ENCODE results near the gene CWC22.
"Not testable (repeated sequence)": the region's sequence is repeated elsewhere in the genome, so short reads cannot be mapped to it uniquely, and the experiment has no call there.

The CWC22 gene

DNA sequence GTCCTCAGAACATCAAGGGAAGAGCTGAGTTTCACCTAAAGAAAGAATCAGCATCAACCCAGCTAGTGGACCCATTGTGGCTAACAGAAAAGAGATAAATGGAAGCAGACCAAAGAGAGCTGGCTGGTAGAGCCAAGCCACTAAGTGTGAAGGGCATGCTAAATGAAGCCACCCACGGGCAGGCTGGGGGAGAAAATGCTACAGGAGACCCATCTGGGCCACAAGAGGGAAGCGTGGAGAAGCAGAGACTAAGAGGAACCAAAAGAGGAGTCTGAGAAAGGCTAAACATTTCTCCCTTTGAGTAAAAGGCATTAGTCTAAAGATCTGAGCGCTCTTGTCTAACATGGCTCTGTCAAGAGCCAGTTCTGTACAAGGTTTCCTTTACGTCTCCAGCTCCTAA, 15.8 kb downstream of the CWC22 start:
- peak; percentile 24 to 27 for DNase-seq
- TF ChIP-seq GATA1 (IDR thresholded peaks at IDR 0.05; ENCODE audit: low read depth, low read length), result no peak
- no peak for TF ChIP-seq POLR2A (IDR thresholded peaks at IDR 0.05; ENCODE audit: low read length)

DNA sequence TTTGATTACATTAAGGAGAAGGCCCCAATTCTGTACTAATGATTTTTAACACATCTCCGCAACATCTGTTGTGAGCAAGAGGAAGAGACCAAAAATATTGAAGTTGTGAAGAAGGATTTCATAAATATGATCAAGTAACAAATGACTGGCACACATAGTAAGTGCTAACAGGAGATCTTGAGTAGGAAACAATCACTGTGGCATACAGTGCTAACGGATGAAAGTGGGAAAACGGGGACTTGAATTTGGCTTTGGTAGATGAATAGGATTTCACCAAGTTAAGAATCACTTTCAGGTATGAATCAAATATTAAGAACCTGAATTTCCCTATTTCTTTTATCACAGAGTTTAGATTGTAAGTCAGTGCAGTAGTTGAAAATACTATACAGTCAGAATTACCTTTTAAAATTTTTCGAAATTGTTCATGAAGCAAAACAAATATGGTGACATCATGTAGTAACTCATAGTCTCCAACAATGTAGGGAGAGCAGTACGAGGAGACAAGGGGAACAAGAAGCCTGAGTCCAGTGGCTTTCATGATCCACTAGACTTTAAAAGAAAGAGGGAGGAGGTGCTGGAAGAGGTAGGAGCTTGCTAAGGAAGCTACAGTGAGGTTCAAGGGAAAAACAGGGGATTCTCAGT, 16.3 kb downstream of the CWC22 start:
- TF ChIP-seq POLR2A (IDR thresholded peaks at IDR 0.05; ENCODE audit: low read length), result no peak
- no peak for TF ChIP-seq GATA1 (IDR thresholded peaks at IDR 0.05; ENCODE audit: low read depth, low read length)
- DNase-seq, result no peak

DNA sequence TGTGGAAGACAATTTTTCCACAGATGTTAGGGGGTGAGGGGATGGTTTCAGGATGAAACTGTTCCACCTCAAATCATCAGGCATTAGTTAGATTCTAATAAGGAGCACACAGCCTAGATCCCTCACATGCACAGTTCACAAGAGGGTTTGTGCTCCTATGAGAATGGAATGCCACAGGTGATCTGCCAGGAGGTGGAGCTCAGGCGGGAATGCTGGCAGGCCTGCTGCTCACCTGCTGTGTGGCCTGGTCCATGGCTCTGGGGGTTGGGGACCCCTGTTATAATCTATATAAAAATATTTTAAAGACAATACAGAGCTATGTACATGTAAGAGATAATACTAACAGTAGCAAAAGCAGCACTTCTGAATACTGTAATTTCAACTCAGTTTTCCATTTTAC, 19.2 kb downstream of the CWC22 start:
- no peak for TF ChIP-seq GATA1 (IDR thresholded peaks at IDR 0.05; ENCODE audit: low read depth, low read length)
- TF ChIP-seq POLR2A (IDR thresholded peaks at IDR 0.05; ENCODE audit: low read length), result no peak
- no peak for DNase-seq

DNA sequence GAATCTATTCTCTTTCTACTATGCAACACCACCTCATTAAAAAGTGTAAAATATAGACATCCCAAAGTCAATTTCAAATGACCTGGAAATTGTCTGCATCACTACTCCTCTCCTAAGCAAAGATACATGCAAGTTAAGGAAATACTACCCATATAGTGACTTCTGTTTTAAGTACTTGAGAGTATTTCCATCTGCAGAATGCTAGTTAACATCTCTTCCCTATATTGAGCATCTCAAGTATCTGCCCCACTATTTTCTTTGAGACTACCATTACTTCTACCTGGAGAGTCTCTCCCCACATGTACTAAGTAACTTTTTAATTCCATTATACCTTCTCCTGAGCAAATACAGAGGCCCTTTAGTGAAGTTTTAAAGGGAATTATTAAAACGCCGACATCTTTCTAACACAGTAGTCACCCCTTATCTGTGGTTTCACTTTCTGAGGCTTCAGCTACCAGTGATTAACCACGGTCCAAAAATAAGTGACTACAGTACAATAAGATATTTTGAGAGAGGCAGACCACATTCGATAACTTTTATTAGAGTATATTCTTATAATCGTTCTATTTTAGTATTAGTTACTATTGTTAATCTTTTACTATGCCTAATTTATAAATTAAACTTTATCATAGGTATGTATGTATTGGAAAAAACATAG, 21.8 kb downstream of the CWC22 start:
- no peak for TF ChIP-seq POLR2A (IDR thresholded peaks at IDR 0.05; ENCODE audit: low read length)
- TF ChIP-seq GATA1 (IDR thresholded peaks at IDR 0.05; ENCODE audit: low read depth, low read length), result no peak
- DNase-seq, result peak; percentile 22 to 36

DNA sequence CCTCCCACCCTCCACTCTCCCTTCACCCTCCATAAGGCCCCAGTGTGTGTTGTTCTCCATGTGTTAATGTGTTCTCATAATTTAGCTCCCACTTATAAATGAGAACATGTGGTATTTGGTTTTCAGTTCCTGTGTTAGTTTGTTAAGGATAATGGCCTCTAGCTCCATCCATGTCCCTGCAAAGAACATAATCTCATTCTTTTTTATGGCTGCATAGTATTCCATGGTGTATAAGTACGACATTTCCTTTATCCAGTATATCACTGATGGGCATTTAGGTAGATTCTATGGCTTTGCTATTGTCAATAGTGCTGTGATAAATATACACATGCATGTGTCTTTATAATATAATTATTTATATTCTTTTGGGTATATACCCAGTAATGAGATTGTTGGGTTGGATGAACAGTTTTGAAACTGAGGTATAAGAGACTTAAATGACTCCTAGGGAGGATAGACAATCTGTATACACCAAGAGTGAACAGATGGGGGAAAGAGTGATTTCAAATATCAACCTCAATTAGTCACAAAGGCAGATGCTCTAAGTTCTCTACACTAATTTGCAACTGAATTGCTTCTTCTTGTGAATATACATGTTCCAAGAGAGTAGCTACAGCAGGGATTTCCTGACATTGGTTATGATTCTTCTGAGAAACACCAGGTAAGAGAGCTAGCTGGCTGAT, 23.7 kb downstream of the CWC22 start:
- DNase-seq, result no peak
- TF ChIP-seq POLR2A (IDR thresholded peaks at IDR 0.05; ENCODE audit: low read length), result no peak
- TF ChIP-seq GATA1 (IDR thresholded peaks at IDR 0.05; ENCODE audit: low read depth, low read length), result no peak

DNA sequence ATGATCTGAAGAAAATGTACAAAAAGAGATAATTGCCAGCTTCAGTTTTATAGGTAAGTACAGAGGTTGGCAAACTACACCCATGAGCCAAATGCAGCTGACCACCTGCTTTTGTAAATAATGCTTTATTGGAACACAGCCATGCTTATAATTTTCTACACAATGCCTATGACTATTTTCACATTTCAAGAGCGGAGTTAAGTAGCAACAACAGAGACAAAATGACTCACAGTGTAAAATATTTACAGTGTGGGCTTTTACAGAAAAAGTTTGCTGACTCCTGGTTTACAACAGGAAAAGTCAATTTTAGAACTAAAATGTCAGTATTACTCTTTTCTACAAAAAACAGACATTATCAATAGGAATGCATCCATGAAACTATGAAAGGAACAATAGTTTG, 26.0 kb downstream of the CWC22 start:
- TF ChIP-seq POLR2A (IDR thresholded peaks at IDR 0.05; ENCODE audit: low read length) (no peak), GATA1 (IDR thresholded peaks at IDR 0.05; ENCODE audit: low read depth, low read length) (no peak)
- DNase-seq, result no peak

DNA sequence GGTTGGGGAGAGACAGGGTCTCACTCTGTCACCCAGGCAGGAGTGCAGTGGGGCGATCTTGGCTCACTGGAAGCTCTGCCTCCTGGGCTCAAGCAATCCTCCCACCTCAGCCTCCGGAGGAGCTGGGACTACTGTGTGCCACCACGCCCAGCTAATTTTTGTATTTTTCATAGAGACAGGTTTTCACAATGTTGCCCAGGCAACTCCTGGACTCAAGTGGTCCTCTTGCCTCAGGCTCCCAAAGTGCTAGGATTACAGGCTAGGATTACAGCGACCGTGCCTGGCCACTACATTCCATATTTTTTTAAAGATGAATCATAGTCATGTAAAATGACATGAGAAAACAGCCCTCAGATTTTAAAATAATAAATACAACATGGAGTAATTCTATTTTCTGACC, 32.3 kb downstream of the CWC22 start:
- DNase-seq, result no peak
- TF ChIP-seq POLR2A (IDR thresholded peaks at IDR 0.05; ENCODE audit: low read length) (no peak), GATA1 (IDR thresholded peaks at IDR 0.05; ENCODE audit: low read depth, low read length) (no peak)

DNA sequence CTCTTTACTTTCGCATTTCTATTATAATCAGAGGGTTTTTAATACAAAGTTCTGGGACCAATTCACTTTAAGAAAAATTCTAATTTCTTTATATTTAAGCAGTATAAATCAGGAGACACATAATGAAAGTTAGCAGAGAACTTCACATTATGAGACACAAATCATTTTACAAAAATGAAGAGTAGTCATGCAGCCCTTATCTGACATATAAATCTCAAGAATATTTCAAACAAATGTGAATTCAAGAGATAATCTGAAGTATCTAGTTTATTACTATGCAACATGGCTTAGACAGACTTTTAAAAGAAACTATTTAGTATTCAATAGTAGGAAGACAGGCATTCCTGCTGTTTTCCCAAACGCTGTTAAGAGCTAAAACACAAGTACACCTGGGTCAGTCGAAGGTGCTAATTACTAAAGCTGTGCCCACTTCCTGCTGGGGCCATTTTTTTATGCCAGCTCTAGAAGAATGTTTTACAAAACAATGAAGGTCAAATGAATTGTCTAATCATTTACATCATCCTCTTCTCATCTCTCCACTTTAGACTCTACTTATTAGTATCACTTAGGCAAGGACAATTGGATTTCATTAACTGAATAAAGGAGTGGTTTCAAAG, 40.2 kb downstream of the CWC22 start:
- TF ChIP-seq POLR2A (IDR thresholded peaks at IDR 0.05; ENCODE audit: low read length), result no peak
- no peak for TF ChIP-seq GATA1 (IDR thresholded peaks at IDR 0.05; ENCODE audit: low read depth, low read length)
- DNase-seq, result no peak

DNA sequence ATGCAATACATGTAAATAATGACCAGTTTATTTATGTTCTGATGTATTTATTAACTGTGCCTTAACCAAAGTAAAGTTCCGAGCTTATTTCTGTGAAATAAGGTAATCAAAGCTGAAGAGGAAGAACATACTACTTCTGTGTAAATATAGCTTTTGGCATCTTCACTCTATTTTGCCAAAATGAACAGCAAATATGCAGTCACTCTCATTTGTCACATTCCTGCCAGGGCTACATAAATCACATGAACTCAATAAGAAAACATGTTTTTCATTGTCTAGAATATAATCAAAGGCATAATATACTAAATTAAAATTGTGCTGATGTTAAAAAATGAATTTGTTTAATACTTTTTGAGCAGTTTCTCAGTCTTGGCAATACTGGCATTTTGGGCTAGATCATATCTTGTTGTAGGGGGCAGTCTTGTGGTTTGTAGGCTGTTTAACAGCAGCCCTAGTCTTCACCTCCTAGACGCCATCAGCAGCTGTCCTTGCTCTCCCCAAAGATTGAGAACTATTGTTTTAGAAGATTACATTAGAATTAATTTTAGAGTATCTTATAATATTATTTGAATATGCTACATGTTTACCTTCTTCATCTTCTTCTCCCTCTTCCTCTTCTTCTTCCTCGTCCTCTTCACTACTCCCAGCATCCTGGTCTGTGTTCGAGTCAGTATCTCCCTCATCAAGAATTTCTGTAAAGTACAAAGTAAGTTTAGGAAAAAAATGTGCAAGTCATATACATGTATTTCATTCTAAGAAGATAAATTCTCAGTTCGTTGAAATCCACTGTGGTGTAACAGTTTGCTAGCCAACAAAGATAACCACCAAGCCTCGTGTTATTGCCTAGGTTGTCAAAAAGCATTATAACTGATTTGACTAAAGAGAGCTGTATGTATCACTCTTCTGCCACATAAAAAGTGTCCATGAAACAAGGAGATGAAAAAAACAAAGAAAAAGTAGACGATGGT, 41.5 kb downstream of the CWC22 start:
- peak; percentile 33 to 40 for DNase-seq
- TF ChIP-seq GATA1 (IDR thresholded peaks at IDR 0.05; ENCODE audit: low read depth, low read length) (no peak), POLR2A (IDR thresholded peaks at IDR 0.05; ENCODE audit: low read length) (peak; percentile 44)

DNA sequence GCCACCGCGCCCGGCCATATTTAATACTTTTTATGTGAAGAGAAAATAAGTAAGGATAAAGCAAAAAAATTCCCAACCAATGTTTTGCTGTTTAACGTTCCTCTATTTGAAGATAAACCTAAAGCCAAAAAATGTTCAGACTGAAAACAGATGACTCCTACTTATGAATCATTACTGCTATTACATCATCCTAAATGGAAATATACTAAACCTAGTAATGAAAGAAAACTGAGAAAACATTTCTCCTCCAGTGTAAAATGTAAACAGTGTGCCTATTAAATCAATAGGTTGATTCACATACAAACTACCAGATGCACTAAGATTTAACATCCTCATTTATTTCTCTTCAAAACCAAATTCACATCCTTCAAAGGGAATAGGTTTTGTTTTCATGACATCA, 43.5 kb downstream of the CWC22 start:
- no peak for TF ChIP-seq POLR2A (IDR thresholded peaks at IDR 0.05; ENCODE audit: low read length)
- no peak for TF ChIP-seq GATA1 (IDR thresholded peaks at IDR 0.05; ENCODE audit: low read depth, low read length)
- DNase-seq, result peak in 1 of 2 experiments; percentile 22

DNA sequence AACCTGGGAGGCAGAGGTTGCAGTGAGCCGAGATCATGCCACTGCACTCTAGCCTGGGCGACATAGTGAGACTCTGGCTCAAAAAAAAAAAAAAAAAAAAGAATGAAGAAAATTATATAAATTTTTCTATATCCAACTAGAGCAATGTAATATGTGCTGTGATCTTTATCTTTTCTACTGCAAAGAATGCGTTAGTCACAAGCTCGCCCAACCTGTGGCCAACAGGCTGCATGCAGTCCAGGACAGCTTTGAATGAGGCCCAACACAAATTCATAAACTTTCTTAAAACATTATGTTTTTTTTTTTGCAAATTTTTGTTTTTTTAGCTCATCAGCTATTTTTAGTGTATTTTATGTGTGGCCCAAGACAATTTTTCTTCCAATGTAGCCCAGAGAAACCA, 48.8 kb downstream of the CWC22 start:
- not testable (repeated sequence) for DNase-seq

DNA sequence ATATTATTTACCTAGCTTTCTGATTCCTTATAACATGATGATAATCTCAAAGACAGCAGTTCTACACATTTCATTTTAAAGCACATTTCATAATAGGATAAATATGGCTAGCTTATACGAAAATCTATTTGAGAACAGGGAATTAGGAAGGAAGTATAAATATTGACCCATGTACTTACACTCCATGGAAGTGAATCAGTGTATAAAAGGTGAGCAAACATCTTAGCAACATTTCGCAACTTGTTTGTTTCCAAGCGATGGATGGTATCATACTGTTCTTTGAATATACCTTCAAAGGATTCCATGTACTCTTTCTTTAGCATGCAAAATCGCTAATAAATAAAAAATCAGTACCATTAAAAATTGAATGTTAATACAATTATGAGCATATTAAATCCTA, 53.1 kb downstream of the CWC22 start:
- DNase-seq, result no peak
- no peak for TF ChIP-seq POLR2A (IDR thresholded peaks at IDR 0.05; ENCODE audit: low read length)
- TF ChIP-seq GATA1 (IDR thresholded peaks at IDR 0.05; ENCODE audit: low read depth, low read length), result no peak

DNA sequence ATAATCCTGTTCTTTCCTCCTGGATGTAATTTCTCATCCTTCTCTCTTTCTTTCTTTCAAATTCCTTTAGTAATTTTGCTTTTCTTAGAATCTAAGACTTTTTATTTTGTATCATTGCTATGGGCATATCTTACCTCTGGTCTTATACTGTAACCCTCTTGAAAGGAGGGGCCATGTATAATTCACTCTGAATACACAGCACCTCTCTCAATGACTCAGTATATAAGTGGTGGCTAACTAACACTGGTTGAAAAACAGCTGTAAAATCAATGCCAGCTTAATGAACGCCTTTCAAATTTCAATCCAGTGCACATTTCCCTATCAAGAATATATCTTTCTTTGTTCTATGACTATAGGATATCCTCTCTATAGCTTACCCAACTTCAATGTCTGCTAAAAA, 53.7 kb downstream of the CWC22 start:
- TF ChIP-seq POLR2A (IDR thresholded peaks at IDR 0.05; ENCODE audit: low read length) (no peak), GATA1 (IDR thresholded peaks at IDR 0.05; ENCODE audit: low read depth, low read length) (no peak)
- no peak for DNase-seq
